ENCODE data around the gene AGPAT1.
"Not testable (repeated sequence)": the region's sequence is repeated elsewhere in the genome, so short reads cannot be mapped to it uniquely, and the experiment has no call there.

Gene AGPAT1

DNA sequence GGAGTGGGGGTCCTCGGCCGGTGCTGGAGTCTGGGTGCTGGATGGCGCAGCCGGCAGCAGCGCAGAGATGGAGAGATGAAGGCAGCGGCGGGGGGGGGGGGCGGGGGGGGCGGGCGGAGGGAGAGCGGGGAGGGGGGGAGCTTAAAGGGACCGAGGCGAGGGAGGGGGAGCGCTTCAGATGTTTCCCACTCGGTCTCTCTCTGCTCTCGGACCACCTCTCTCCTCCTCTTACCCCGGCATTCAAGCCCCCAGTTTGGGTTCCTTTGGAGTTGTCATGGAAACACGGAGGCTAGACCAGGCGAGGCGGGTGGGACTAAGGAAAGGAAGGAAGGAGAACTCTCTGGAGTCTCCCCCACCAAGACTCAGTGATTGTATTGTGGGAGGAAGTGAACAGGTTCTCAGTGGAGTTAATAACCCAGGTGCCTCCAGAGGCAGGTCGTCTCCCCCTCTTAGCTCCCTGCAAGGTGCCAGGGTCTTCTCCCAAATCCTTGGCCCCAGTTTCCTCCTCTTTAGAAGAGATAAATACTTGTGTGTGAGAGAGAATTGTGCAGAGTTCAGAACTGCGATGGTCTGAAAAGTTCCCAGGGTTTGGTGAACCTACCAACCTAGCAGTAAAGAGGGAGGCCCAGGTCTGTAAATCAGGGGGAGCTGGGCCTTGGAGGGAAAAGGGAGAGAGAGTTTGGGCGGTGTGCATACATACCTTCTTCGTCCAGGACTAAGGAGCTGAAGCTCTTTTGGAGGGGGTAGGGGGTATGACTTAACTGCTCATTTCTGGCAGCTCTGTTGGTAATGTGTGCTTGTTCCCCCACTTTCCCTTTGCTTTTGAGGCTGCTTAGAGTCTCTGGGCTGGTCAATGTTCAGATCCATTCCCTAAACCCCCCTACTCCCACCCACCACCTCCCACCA is 23.8 kb downstream of the AGPAT1 start, which contains the start of gene PRRT1:
TSS of gene PRRT1 (minus strand) at position 77 of the 906 bp plus-strand sequence. CDS start 112 bp downstream, outside the sequence.
- no peak for DNase-seq (ENCODE audit: low read depth)
- H3K4me3 ChIP-seq (ENCODE audit: low read depth, low read length): peak within 1 kb of the TSS; percentile 78

DNA sequence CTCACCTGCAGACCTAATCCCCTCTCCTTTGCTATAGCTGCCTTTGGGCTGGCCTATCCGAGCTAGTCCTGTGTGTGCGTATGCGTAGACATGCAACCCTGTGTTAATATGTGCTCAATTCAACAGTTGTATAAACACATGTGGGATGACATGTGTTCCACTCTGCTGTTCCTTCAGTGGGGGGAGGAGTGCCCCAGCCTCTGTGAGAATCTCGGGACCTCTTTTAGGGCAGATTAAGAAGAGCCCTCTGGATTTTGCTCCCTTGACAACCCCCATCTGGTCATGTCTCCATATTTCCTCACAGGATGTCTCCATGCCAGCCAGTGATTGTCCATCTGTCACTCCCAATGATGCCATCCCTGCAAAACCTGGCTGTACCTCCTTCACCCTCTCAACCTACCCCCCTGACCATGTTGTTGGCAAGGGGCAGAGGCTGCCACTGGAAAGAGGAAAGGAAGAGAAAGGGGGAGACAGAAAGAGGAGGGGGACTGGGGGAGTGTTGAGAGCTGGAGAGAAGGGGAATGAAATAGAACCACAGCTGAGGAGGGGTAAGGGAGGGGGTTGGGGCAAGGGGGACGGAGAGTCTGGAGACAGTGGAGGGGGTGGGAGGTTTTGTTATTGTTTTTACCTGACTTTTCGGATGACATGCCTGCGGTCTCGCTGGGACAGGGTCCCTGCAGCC is 24.6 kb downstream of the AGPAT1 start:
- DNase-seq (ENCODE audit: low read depth): no peak
- peak overlapping the region; percentile 78 for H3K4me3 ChIP-seq (ENCODE audit: low read depth, low read length)

DNA sequence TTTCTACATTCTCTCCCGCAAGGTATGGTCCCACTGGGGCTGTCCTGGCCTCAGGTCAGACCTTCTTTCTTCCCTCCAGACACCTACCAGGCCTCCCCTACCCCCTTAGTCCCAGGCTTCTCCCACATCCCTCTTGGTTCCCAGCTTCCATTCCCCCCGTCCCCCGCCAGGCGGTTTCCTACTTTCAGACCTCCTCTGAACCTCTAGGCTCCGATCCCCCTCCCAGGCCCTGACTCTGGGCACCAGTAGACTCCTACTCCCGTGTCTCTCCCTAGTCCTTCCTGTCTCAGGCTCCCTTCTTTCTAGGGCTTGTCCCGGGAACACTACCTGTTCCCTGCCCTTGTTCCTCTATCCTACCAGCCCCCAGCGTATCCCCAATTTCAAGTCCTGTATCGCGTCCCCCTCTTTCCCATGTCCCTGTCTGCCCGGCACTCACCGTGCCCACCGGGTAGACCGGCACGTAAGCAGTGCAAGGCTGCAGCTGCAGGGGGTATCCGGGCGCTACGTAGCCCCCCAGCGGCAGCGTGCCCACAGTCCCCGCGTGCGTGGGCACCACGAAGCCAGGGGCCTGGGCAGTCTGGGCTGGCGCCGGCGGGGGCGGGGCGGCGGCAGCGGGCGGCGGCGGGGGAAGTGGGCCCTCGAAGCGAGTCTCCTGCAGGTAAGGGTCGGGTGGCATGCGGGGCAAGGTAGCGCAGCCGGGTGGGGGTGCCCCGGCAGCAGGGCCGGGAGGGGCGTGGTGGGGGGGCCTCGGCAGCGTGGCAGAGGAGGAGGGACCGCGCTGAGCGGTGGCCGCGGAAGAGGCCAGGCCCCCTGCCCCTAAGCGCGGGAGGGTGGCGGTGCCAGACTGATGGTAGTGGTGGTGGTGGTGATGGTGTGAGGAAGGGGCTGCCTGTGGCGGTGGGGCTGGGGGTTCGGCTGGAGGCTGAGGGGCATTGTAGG is 25.7 kb downstream of the AGPAT1 start:
- H3K4me3 ChIP-seq (ENCODE audit: low read depth, low read length): no peak overlapping the region
- no peak for DNase-seq (ENCODE audit: low read depth)

DNA sequence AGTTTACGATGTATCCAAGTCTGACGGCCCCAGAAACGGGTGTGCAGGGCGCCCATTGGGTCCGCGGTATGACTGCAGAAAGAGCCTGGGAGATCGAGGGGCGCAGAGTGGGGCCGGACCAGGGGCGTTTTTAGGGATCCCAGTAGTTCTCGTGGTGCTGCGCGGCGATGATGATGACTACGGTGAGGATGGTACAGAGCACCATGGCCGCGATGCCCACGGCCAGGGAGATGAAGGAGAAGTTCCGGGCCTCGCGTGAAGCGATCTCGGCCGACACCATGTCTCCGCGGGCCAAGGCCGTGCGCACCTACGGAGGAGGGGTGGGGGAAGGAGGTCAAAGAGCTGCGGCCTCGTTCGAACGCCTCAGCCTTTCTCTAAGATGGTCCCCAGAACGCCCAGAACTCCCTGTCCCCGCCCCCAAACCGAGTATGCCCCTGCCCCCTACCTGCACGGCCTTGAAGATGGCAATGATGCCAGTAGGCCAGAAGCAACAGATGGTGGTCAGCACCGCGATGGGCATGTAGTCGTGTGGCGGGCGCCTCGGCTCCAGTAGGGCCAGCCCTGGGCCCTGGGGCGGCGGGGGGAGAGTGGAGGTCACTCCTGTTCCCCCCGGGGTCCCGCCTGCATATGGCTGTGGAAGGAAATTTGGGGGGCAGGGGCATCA is 26.7 kb downstream of the AGPAT1 start:
- H3K4me3 ChIP-seq (ENCODE audit: low read depth, low read length): peak overlapping the region; percentile 20
- DNase-seq (ENCODE audit: low read depth): no peak

DNA sequence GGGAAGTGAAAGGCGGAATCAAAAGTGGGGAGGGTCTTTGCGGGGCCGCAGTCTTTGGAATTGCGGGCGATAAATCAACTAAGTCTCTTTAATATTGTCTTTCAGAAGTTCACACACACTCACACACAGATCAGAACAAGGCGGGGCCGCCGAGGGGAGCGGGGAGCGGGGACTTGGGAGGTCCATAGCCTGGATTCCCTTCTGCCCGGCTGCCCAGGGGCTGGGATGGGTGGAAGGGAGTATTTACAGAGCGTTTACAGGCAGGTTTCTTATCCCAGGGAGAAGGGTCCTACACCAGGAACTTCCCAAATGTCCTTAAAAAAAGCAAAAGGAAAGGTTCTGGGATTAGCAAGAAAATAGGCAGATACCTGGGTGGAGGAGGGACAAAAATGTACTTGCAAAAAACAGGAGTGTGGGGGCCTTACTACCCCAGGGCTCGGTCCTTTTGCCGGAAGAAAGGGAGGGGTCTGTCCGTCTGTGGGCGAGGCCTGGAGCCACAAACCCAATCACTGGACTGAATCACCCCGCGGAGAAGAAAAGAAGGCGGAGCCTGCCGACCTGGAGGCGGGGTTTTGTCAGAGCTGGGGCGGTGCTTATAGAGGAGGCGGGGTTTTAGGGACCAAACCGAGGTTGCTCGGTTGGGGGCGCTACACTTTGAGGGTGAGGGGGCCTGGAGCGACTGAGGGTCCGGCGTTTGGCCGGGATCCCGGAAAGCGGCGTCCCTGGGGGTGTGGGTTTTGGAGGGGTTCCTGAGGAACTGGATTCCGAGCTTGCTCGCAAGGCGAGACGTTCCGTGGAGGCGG is 27.4 kb downstream of the AGPAT1 start:
- H3K4me3 ChIP-seq (ENCODE audit: low read depth, low read length): peak overlapping the region; percentile 21
- no peak for DNase-seq (ENCODE audit: low read depth)

DNA sequence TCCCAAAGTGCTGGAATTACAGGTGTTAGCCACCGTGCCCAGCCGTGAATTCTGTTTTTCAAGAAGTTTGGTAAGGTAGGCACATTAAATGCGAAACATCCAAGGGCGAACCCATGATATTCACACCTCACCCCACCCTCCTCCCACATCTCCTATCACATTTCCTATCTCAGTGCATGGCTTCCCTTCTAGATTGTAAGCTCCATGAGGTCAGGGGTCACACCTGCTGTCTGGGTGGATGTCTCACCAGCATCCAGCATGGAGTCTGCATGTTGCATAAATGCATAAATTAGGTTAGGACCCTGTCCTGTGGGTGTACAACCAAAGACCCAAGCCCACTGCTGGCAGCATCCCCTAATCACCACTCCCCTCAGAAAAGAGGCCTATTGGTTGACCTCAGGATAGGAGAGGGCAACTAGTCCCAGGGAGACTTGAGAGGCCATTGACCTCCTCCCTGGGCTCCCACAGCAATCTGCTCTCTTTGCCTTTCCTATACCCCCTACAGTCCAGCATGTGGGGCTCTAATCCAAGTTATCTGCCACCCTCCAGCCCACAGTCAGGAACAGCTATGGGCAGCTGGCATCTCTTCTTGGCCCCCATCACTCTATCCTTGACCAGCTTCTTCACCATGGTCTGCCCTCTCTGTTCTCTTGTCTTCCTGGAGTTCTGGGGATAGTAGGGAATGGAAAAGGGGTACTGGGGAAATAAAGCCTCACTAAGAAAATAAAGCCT is 28.3 kb downstream of the AGPAT1 start:
- H3K4me3 ChIP-seq (ENCODE audit: low read depth, low read length): no peak overlapping the region
- no peak for DNase-seq (ENCODE audit: low read depth)

DNA sequence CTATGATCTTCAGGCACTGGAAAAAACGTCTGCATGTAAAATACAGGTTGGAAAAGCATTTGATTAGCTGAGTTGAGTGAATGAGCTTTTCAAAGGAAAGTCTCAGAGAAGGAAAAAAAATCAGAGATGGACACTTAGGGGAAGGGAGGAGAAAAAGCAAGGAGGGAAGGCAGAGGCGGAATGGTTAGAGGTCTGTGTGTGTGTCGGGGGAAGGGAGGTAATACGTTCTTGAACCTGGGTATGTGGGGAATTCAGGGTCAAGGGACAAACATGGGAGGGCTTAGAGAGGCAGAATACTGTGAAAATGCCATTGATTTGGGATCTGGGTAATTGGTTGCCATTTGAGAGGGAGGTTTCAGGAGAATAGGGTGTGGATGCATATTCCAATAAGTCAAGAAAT is 29.2 kb downstream of the AGPAT1 start:
- no peak overlapping the region for H3K4me3 ChIP-seq (ENCODE audit: low read depth, low read length)
- no peak for DNase-seq (ENCODE audit: low read depth)

DNA sequence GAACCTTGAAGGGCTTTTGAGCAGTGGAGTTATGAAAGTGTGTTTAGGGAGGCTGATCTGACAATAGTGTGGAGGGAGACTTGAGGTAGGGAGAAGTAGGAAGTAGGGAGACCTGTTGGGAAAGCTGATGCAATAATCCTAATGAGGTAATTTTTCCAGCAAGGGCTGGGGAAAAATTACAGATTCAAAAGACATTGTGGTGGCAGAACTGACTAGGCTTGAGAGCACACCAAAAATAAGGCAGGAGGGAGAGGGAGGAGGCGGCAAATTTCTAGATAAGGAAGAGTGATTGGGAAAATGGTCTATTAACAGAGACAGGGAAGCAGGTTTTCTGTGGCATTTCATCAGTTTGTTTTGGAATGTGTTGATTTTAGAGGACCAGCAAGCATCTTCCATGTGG is 29.6 kb downstream of the AGPAT1 start:
- no peak for DNase-seq (ENCODE audit: low read depth)
- H3K4me3 ChIP-seq (ENCODE audit: low read depth, low read length): no peak overlapping the region

DNA sequence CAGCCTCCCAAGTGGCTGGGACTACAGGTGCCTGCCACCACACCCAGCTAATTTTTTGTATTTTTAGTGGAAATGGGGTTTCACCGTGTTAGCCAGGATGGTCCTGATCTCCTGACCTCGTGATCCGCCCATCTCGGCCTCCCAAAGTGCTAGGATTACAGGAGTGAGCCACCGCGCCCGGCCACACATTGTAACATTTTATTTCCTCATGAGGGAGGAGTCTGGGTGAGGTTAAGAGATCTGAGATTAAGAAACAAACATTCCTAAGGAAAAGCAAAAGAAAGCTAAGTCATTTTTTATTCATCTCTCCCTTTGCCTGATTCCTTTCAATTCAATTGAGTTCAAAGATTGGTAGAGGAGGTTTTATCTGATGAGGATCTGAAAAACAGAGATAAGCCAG is 31.6 kb downstream of the AGPAT1 start:
- DNase-seq (ENCODE audit: low read depth); H3K4me3 ChIP-seq (ENCODE audit: low read depth, low read length): not testable (repeated sequence)

DNA sequence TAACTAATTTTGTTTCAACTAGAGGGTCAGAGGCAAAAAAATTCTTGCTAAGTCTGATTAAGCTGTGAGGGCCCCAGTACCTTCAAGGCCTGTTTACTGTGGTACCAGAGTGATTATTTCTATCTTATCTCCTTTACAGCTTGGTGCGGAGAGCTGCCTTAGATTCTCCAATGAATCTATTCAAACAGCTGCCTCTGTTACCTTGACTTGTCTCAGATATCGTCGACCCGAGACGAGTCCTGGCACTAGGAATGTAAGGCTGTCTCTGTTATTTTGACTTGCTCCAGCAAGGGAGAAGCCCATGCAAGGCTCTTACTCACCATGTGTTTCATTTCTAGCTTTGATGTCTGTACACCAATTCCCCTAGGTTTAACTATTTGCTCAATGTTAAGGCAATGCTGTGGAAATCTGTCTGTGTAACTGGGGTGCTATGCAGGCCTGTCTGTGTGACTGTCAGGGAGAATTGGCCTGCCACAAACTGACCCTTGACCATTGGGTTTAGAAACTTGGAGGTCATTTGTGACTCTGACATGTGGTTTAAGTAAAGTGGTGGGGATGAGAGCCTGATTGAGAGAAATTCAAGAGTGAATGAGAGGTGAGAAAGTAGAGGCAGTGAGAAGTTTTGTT is 35.4 kb downstream of the AGPAT1 start:
- no peak for DNase-seq (ENCODE audit: low read depth)

DNA sequence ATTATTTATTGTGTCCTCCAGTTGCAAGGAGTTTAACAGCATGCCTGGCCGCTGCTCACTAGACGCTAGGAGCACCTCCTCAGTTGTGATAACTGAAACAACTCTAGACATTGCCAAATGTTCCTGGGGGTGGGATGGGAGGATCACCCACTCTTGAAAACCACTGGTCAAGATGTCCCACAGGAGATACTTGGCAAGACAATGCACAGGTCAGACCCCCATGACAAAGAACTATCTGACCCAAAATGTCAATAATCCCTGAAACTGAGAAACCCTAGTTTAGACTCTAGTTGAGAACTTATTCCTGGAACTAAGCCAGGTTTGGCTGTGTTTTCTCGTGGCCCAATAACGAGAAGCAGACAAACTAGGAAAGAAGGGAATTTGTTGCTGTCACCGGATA is 36.3 kb downstream of the AGPAT1 start:
- H3K4me3 ChIP-seq (ENCODE audit: low read depth, low read length): no peak overlapping the region
- no peak for DNase-seq (ENCODE audit: low read depth)

More for the DNA sequence above, 35.4 kb downstream of the AGPAT1 start:
- H3K4me3 ChIP-seq (ENCODE audit: low read depth, low read length): no peak overlapping the region

DNA sequence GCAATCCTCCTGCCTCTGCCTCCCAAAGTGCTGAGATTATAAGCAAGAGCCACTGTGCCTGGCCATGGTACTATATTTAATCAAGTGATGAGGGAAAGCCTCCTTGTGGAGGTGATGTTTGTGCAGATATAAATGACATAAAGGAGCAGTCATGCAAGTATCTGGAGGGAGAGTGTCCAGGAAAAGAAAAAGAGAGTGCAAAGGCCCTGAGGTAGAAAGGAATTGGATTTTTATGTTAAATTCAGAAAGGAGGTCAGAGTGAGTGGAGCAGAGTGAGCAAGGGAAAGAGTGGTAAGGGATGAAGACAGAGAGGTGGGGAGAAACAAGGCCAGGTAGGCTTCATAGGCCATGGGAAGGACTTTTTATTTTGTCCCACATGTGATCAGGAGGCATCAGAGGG is 38.4 kb downstream of the AGPAT1 start:
- no peak for DNase-seq (ENCODE audit: low read depth)
- H3K4me3 ChIP-seq (ENCODE audit: low read depth, low read length): no peak overlapping the region

DNA sequence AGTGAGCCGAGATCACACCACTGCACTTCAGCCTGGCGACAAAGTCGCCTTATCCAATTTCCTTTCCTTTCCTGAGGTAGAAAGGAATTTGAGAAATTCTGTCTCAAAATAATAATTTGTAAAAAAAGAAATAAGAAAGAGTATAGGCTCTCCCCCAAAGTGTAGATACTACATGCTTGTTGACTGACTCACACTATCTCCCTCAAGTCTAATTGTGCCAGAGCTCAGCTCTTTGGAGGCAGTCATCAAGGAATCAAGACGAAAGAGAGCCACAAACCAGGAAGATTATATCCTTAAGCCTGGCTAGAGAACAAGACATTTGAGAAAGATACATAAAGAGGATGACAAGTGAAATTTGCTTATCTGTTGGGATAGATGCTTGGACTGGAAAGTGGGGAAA is 42.1 kb downstream of the AGPAT1 start:
- DNase-seq (ENCODE audit: low read depth): no peak
- H3K4me3 ChIP-seq (ENCODE audit: low read depth, low read length): no peak overlapping the region

DNA sequence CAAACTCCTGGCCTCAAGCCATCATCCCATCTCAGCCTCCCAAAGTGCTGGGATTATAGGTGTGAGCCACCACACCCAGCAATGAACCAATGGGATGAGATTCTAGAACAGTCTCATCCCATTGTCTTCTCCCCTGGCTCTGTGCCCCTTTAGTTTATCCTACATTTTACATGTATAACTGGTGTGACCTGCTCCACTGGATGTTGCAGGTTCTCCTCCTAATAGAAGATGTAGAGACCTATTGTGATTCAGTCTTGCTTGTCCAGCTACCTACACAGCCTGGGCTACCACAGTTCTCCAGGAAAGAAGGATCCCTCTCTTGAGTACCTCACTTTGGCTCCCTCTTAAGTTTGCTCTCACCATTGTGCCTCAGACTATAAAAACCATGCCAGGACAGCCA is 43.8 kb downstream of the AGPAT1 start:
- H3K4me3 ChIP-seq (ENCODE audit: low read depth, low read length): no peak overlapping the region
- DNase-seq (ENCODE audit: low read depth): no peak

DNA sequence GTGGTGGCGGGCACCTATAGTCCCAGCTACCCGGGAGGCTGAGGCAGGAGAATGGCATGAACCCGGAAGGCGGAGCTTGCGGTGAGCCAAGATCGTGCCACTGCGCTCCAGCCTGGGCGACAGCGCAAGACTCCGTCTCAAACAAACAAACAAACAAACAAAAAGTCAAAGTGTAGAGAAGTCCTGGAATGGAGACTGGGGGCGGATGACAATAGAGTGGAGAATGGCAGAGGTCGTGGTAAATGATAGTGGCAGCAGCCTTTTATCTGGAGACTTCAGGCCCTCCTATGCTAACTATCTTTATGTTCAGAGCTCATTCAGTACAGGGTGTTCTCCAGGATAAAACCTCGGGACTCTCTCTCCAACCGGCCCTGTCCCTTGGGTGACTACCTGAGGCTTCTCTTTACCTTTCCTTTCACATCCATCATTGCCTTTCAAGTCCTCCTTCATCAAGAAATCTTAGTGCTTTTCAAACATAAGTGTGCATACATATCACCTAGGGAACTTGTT is 44.4 kb downstream of the AGPAT1 start:
- DNase-seq (ENCODE audit: low read depth): no peak
- no peak overlapping the region for H3K4me3 ChIP-seq (ENCODE audit: low read depth, low read length)

DNA sequence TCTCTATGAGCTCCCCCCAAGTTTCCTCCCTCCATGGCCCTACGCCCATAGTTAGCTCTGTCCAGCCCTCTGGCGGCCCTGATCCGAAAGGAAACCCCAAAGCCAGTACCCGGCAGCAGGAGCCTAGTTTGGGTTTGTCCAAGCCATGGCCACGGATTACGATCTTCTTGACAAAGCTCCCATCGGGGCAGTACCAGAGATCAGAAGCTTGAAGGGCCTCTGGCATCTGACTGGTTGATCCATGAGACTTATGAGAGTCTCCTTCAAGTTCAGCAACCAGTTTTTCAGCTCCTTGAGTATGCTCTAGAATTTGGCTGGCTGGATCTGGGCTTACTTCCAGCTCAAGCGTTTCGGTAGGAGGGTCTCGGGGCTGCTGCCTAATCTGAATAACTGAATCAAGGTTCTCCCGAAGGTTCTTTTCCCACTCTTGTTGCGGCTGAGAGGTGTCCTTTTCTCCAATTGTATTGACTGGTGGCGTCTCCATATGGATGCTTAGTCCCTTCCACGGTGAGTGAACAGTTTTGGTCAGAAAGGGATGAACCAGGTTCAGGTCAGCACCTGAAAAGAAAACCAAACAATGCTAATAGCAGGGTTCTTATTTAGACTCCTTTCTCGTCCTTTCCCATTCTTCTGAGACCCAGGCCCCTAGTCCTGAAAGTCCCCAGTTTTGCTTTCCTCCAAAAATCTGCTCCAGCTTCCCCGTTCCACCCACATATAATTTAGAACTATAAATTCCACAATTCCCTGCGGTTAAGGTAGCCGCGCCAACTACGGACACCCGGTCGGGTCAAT is 46.4 kb downstream of the AGPAT1 start:
- peak overlapping the region; percentile 80 for H3K4me3 ChIP-seq (ENCODE audit: low read depth, low read length)
- DNase-seq (ENCODE audit: low read depth): no peak

Data from skeletal muscle cell (primary cell).